ENCODE measurements around the gene IGLL1.

- TF ChIP-seq POLR2AphosphoS5 (IDR thresholded peaks at IDR 0.05) (no peak), CTCF (IDR thresholded peaks at IDR 0.05) (no peak)
Measured at GRCh38 chr22:23579280-23579679, 810 bp downstream of the IGLL1 start.
